Right atrium auricular region (tissue), 2 donors: Measurements from ENCODE around the gene PIAS1. TPM values are rescaled to one million over a fixed set of nuclear protein-coding genes. Genes with fewer than 3 reads are reported as not detected.

Experiments
- DNase-seq: peaks from one replicate; pipeline ENCODE4 v3.0.0-alpha.2; 2019; ENCODE audit warnings: low spot score
- H3K27ac ChIP-seq, 2 donors: fragments of 200-600 bp; sonication (generic); 1 replicate in 1 of 2; 2 replicates in 1 of 2; pipeline ENCODE4 v1.5.1; 2016 to 2019
- H3K27me3 ChIP-seq, 2 donors: fragments of 200-600 bp; sonication (generic); one replicate each; pipeline versions ENCODE4 v1.5.1 to v1.6.0; 2017 to 2019
- H3K36me3 ChIP-seq: fragments of 200-600 bp; sonication (generic); one replicate; pipeline ENCODE4 v1.5.1; 2016
- H3K4me1 ChIP-seq, 2 donors: fragments of 200-600 bp; sonication (generic); one replicate each; pipeline versions ENCODE4 v1.5.1 to v1.6.0; 2017 to 2019
- H3K4me3 ChIP-seq, 2 donors: fragments of 200-600 bp; sonication (generic); 1 replicate in 1 of 2; 2 replicates in 1 of 2; pipeline ENCODE4 v1.5.1; 2017 to 2019; ENCODE audit warnings: mild to moderate bottlenecking in 1 of 2, moderate library complexity in 1 of 2
- H3K9me3 ChIP-seq, 2 donors: fragments of 200-600 bp; sonication (generic); one replicate each; pipeline ENCODE4 v1.5.1; 2019
- total RNA-seq, 2 donors: library from RNA; depleted of rRNA; stranded (reverse); fragments of >200 nt; gene quantifications; one replicate each; pipeline ENCODE4 v1.1.0, GENCODE V29; 2016
- TF ChIP-seq, protein P1 (sequence below), 2 donors: fragments of 200-600 bp; sonication (generic); IDR thresholded peaks; one replicate each; pipeline ENCODE4 v1.5.1; 2019; ENCODE audit warnings: antibody characterized with exemption in 2 of 2

Gene PIAS1
- total RNA-seq, 2 donors from 2014 or later = 24.5 to 26.7 TPM

DNA sequence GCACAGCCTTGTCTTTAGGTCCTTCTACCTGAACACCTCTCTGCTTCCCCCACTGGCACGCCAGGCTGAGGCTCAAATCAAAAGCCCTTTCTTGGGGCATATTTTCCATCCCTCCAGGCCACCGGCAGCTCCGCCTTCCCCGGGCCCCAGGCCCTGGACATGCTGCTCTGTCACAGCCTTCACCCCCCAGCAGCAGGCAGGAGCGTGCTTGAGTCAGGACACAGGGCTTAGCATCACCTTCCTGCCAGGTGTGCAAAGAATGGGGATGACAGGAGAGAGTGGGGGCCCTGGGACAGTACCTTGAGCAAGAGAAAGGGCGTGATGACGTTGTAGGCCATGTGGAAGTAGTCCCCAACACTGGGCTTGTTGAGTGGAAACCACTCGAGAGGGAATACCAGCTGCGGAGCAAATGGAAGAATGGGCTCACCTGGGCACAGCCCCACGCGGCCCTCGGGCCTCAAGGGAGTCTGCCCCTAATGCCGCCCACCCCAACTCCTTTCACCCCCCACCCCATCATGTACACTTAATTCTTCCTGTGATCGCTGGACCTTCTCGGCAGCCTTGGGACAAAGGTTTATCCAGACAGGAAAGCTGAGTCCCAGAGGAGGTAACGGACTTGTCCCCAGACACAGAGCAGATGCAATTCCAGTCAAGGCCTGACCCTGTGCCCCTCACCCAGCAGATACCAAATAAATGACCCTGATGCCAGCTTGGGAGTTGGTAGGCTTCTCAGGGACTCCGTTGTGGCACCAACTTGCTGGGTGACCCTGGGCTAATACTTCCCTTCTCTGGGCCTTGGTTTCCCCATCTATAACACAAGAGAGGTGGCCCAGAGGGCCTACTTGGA, 160.1 kb downstream of the PIAS1 start:
- H3K4me3 ChIP-seq = no peak overlapping the region
- no peak overlapping the region for H3K27ac ChIP-seq
- DNase-seq = no peak
- no peaks in the 10 kb centered on the region for H3K27me3 ChIP-seq
- H3K36me3 ChIP-seq = peaks cover 4% of the 10 kb centered on the region
- H3K4me1 ChIP-seq = peaks cover 0 to 9% of the 10 kb centered on the region in 2 donors
- H3K9me3 ChIP-seq = no peaks in the 10 kb centered on the region
- TF ChIP-seq, protein P1, sequence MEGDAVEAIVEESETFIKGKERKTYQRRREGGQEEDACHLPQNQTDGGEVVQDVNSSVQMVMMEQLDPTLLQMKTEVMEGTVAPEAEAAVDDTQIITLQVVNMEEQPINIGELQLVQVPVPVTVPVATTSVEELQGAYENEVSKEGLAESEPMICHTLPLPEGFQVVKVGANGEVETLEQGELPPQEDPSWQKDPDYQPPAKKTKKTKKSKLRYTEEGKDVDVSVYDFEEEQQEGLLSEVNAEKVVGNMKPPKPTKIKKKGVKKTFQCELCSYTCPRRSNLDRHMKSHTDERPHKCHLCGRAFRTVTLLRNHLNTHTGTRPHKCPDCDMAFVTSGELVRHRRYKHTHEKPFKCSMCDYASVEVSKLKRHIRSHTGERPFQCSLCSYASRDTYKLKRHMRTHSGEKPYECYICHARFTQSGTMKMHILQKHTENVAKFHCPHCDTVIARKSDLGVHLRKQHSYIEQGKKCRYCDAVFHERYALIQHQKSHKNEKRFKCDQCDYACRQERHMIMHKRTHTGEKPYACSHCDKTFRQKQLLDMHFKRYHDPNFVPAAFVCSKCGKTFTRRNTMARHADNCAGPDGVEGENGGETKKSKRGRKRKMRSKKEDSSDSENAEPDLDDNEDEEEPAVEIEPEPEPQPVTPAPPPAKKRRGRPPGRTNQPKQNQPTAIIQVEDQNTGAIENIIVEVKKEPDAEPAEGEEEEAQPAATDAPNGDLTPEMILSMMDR (IDR thresholded peaks at IDR 0.05) = no peak

DNA sequence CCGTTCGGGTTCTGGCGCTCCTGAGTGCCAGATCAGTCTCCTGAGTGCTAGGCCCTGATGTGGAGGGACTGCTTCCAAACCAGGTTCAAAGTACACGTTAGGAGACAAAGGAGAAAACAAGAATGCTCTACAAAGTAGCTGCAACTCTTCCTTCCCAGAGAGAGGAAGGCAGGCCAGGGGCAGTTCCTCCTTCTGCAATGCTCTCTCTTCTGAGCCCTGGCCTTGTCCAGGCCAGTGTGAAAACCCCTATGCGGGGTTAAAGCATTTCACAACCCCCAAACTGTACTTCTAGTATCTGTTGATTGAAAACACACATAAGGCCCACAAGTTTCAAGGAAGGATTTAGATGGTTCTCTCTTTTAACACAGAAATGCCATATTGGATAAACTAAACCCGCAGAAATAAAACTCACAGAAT, 160.7 kb downstream of the PIAS1 start:
- DNase-seq = no peak
- TF ChIP-seq, protein P1 (IDR thresholded peaks at IDR 0.05) = no peak
- Histone ChIP-seq H3K4me1 (peaks cover 0 to 9% of the 10 kb centered on the region in 2 donors), H3K36me3 (peaks cover 4% of the 10 kb centered on the region), H3K27me3 (no peaks in the 10 kb centered on the region), H3K27ac (no peak overlapping the region), H3K4me3 (no peak overlapping the region), H3K9me3 (no peaks in the 10 kb centered on the region)

DNA sequence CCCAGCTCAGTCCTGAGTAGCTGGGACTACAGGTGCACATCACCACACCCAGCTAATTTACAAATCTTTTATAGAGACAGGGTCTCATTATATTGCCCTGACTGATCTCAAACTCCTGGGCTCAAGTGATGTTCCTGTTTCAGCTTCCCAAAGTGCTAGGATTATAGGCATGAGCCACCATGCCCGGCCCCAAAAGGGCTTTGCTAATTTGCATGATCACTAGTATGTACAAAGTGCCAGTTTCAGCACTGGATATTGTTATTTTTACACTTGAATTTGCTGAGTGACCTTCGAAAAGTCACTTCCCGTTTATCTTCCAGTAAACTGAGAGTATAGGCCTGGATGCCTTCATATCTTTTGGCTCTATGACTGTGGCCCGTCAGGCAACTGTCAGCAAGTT, 163.2 kb downstream of the PIAS1 start:
- DNase-seq = no peak
- Histone ChIP-seq H3K27ac (no peak overlapping the region), H3K27me3 (no peaks in the 10 kb centered on the region), H3K4me1 (no peaks in the 10 kb centered on the region), H3K36me3 (peaks cover 4% of the 10 kb centered on the region), H3K4me3 (no peak overlapping the region), H3K9me3 (no peaks in the 10 kb centered on the region)
- TF ChIP-seq, protein P1 (IDR thresholded peaks at IDR 0.05) = no peak

DNA sequence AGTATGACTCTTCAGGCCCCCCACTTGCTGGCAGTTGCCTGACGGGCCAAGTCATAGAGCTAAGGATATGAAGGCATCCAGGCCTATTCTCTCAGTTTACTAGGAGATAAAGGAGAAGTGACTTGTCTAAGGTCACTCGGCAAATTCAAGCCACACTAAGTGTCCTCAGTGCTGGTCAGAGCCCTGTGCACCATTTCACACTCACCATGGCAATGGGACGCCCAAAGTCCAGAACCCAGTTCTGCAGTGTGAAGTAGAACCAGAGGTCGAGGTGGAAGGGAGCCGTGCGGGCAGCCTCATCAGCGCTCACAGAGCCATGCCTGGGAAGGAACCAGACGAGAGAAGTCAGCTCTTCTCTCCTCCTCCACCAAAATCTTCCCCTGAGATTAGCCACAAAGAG, 164.2 kb downstream of the PIAS1 start:
- DNase-seq = no peak
- TF ChIP-seq, protein P1 (IDR thresholded peaks at IDR 0.05) = no peak
- Histone ChIP-seq H3K36me3 (peaks cover 4% of the 10 kb centered on the region), H3K4me3 (no peak overlapping the region), H3K27me3 (no peaks in the 10 kb centered on the region), H3K27ac (no peak overlapping the region), H3K9me3 (no peaks in the 10 kb centered on the region), H3K4me1 (no peaks in the 10 kb centered on the region)

DNA sequence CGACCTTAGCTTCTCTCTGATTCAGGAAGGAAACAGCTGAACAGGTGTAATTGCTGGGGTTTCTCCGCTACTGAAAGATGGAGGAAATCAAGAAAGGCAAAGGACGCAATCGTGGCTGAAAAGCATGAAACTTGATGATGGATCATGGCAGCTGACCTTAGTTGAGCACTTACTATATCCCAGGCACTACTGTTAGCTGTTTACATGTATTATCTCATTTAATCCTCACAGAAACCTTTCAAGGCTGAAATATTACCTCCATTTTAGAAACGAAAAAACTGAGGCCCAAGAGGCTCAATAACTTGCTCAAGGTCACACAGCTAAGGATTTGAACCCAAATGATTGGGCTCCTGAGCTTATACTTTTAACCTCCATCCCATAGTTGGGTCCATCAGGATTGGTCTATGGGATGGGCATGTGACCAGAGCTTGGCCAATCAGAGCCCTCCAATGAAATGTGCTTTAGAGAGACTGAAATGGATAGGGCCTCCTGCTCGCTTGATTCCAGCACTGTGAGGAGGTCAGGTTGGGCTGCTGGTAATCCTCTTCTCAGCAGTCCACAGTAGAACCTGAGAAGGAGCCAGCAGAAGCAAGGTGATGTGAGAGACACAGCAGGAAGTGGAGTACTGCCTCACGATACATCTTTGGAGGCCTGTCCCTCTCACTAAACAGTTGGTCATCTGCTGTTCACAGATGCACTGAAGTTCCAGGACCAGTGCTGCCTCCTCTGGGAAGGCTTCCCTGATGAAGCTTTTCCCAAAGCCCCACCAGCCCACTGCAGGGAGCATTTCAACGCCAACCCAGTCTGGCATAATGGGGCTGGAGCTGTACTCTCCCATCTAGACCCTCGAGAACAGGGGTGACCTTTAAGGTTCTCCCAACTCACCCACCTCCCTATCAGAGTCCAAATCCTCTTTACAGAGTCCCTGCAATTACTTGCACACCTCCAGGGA, 165.0 kb downstream of the PIAS1 start:
- peaks cover 4% of the 10 kb centered on the region for H3K36me3 ChIP-seq
- H3K27ac ChIP-seq = no peak overlapping the region
- H3K9me3 ChIP-seq = no peaks in the 10 kb centered on the region
- H3K27me3 ChIP-seq = no peaks in the 10 kb centered on the region
- H3K4me3 ChIP-seq = no peak overlapping the region
- no peak for DNase-seq
- TF ChIP-seq, protein P1 (IDR thresholded peaks at IDR 0.05) = no peak
- no peaks in the 10 kb centered on the region for H3K4me1 ChIP-seq
